Right forelimb (tissue), 1 donor: ENCODE results near the gene LMBRD1.
"Not testable (repeated sequence)": the region's sequence is repeated elsewhere in the genome, so short reads cannot be mapped to it uniquely, and the experiment has no call there.

Experiments
- DNase-seq: peaks from one replicate; pipeline ENCODE4 v3.0.0-alpha.2; 2018

The LMBRD1 gene

DNA sequence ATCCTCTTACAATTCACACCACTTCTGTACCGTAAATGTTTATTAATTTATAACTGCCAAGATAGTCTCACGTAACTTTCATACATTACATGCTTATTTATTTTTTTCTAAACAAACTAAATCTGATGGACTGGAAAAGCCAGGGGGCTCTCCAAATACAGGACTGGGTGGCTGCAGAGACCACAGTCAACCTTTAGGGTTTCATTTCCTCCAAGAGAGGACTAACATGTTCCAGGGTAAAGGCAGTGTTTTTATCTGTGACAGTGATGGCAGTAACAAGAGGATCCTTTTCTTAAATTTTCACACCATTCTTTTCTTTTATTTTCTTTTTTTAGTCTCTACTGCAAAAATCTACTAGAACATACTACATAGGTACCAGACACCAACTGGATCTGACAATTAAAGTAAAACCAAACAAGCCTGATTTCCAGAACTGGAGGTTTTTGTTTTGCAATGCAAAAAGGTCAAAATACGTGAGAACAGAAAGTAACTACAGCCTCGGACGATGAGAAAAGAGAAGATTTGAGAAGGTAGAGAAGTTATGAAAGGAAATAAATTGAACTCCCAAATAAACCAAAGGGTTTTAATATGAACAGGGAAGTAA lies 1.2 kb downstream of the LMBRD1 start:
- DNase-seq, result no peak

GRCh38 chr6:69792292-69792691 lies 4.5 kb downstream of the LMBRD1 start:
- DNase-seq, result no peak

GRCh38 chr6:69791065-69791471 lies 5.7 kb downstream of the LMBRD1 start:
- DNase-seq, result no peak

GRCh38 chr6:69790629-69791028 lies 6.2 kb downstream of the LMBRD1 start:
- no peak for DNase-seq

DNA sequence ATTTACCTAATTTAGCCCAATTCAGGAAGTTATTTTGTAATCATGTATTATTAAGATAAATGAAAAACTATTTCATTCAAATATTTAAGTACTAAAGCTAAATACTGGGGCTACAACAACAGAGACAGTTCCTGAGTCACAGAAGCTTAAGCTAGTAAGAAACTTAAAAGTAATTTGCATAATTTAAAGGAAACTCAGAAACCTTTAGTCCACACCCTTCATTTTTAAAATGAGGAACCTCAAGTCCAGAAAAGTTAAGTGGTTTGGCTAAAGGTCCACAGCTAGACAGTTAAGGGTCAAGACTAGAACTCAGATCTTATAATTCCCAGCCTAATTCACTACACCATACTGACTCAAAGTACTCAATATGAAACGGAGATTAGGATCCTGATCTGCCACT lies 7.2 kb downstream of the LMBRD1 start:
- DNase-seq, result no peak

DNA sequence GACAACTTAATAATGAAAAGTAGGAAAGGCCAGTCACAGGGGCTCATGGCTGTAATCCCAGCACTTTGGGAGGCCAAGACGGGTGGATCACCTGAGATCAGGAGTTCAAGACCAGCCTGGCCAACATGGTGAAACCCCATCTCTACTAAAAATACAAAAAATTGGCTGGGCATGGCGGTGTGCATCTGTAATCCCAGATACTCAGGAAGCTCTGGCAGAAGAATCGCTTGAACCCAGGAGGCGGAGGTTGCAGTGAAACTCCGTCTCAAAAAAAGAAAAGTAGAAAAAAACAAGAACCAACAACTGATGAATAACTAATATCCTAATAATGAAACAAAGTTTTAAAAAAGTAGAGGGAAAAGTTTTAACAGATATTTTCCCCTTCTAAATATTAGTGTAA lies 9.4 kb downstream of the LMBRD1 start:
- not testable (repeated sequence) for DNase-seq

DNA sequence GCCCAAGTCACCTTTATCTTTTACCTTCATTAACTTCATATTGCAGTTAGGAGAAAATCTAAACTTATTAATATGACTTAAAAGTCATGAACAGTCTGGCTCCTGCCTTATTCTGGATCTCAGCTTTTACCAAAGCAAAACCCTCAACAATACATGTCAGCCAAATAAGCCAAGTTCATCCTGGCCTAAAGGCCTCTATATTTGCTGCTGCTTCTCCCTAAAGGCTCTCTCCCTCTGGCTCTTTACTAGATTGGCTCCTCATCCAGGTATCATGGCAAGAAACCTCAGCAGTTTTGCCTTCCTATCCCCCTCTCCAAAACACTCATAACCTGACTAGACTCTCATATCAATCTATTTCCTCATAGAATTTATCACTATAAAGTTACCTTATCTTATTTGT lies 11.1 kb downstream of the LMBRD1 start:
- DNase-seq, result no peak

DNA sequence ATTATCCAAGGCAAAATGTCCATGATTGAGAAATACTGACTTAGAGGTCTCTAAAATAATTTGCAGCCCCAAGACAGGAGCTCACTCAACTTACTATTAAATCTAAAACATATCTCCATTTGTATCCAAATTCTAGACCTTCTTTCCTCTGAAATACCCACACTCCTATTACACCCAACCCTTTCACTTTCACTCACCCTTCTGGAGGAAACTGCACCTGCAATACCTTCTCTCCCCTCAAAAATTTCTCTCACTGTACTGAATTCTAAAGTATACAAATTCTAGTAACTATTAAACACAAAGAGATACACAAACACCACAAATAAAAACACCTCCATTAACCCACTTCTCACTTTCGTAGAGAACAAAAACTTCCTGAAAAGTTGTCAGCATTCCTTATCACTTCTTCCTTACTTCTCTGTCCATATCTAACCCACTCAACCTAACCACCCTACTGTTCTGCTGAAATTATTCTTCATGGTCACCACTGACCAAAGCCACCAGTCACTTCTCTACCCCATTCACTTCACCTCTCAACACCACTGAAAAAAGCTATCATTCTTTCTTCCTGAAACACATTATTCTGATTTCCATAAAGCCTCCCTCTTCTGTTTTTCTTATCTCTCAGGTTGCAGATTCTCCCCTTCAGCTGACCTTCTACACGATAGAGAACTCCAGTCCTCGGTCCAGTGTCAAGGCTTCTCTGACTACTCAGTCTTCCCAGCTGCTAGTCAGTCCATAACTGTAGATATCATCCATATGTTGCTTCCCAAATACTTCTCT lies 12.0 kb downstream of the LMBRD1 start:
- no peak for DNase-seq

GRCh38 chr6:69783108-69783507 lies 13.7 kb downstream of the LMBRD1 start:
- DNase-seq, result no peak

- DNase-seq, result no peak
Observed at GRCh38 chr6:69780585-69781178, 16.1 kb downstream of the LMBRD1 start.

- no peak for DNase-seq
Observed at GRCh38 chr6:69775941-69776340, 20.9 kb downstream of the LMBRD1 start.

DNA sequence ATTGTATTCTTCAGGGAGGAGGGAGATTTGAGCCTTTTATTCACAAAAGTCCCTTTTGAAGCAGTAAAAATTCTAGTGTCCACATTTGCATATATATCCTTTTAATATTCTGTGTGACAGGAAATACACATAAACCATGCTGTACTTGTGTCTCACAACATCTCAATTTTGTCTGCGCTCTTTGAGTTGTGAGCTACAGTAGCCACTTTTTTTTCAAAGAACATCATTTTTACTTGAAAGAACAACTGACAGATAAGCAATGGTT lies 21.3 kb downstream of the LMBRD1 start:
- DNase-seq, result no peak

DNA sequence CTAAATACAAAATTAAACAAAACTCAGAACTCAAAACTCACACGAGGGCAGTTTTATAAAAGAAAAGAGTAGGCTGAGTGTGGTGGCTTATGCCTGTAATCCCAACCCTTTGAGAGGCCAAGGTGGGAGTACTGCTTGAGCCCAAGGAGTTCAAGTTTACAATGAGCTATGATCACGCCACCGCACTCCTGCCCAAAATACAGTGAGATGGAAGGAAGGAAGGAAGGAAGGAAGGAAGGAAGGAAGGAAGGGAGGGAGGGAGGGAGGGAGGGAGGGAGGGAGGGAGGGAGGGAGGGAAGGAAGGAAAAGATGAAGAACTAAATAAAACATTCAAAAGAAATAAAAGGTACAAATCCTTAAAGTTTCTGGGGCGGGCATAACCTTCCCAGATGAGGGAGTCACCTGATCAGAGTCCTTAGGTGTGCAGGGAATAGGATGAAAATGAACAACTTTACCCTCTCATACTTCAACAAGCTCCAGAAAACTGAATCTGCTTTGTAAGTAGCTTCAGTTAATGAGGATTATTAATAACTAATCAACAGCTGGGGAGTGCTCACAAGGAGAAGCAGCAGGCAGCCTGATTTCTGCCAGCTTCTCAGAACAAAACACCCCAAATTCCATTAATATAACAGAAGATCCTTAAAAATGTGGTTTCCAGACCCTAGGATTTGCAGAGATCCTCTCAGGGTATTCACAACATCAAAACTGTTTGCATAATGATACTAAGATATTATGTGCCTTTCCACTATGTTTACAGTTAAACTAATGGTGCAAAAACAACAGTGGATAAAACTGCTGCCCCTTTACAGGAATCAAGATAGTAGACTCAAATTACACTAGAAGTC lies 21.8 kb downstream of the LMBRD1 start:
- no peak for DNase-seq

DNA sequence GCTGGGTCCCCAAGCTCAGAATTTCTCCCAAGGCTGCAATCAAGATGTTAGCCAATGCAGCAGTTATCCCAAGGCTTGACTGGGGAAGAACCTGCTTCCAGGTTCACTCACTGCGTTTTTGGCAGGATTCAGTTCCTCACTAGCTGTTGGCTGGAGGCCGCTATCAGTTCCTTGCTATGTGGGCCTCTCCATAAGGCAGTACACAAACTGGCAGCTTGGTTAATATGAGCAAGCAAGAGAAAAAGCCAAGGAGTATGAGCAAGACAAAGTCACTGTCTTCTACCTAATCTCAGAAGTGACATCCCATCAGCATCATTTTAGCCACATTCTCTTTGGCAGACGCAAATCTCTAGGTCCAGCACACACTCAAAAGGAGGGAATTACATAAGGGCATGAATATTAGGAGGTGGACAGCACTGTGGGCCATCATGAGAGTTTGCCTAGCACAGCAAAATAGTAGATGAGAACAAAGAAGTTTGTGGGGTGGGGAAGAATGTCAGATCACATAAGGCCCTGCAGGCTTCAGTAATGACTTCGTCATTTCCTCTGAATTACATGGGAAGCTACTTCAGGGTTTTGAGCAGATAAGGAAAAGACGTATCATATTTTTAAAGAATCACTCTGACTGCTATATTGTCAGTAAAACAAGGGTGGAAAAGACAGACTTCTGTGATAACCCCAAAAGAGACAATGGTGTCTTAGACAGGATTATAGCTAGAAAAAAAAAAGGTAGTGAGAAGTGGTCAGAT lies 25.5 kb downstream of the LMBRD1 start:
- no peak for DNase-seq

GRCh38 chr6:69768664-69769063 lies 28.1 kb downstream of the LMBRD1 start:
- no peak for DNase-seq

DNA sequence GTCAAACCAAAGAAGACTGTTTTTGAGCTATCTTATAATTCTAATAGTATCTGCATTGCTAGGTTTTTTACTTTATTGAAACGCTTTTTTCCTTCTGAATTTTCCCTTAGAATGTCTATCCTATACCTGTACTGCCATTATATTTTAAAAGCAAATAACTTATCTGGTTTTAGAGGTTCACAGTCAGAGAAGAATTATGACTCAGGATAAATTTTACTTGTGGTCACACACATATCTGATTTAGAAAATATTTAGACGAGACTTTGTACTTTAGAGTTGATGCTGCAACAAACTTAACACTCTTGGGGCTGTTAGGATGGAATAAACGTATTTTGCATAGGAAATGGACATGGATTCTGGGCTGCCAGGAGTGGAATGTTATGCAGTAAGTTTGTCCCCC lies 33.0 kb downstream of the LMBRD1 start:
- no peak for DNase-seq

- no peak for DNase-seq
Observed at GRCh38 chr6:69761853-69762252, 35.0 kb downstream of the LMBRD1 start.

DNA sequence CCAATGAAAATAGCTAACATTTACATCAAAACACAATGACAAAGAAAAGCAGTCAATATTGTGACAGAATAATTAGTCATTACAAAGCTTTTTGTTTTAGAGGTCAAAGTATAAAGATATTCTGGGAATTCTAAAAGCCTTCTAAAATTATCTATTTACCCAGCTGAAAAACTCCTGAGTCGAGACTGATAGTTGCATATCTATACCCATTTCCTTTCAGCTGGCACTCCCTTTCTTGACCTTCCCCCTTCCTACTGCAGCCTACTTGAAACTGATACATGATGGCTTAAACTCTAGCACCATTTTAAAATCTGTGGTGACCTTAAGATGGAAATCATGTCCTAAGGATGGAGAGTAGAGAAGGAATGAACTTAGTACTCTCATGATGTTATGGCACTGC lies 38.6 kb downstream of the LMBRD1 start:
- DNase-seq, result no peak

- no peak for DNase-seq
Observed at GRCh38 chr6:69756907-69757306, 39.9 kb downstream of the LMBRD1 start.

- no peak for DNase-seq
Observed at GRCh38 chr6:69756366-69756765, 40.4 kb downstream of the LMBRD1 start.

GRCh38 chr6:69735027-69735426 lies 61.8 kb downstream of the LMBRD1 start:
- no peak for DNase-seq

DNA sequence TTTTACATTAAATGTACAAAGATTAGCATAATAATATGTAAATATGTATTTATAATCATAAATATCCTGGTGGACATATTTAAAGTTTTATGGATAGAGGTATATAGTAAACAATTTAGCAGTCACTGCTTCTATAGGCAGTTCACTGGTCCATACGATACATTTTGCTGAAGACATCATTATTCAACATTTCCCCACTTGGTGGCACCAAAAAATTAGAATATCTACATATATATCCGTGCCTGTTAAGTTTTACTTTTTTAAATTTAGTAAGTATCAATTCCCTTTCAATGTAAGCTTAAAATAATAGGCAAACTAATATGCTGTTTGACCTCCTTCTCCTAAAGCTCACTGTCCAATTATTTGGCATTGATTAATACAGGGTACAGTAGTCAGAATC lies 64.2 kb downstream of the LMBRD1 start:
- DNase-seq, result no peak

DNA sequence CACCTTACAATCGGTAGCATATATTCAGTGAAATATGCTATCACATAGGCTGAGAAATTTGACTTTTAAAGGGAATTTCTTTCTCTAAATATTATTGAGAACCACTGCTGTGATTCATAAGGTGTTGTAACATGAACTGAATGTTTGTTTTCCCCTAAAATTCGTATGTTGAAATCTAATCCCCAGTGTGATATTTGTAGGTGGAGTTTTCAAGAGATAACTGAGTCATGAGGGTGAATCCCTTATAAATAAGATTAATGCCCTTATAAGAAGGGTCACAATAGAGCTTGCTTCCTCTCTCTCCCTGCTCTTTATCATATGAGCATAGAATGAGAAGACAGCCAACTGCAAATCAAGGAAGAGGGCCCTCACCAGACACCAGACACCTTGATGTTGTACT lies 64.8 kb downstream of the LMBRD1 start:
- DNase-seq, result no peak
